C4-2B (cell line): ENCODE measurements around the gene FAM83D.

ENCODE experiments used
- H3K27ac ChIP-seq: fragments of 450-650 bp; 2 replicates; pipeline ENCODE4 v1.5.1; 2017
- ZFX ChIP-seq: fragments of 450-650 bp; IDR thresholded peaks from 2 replicates; pipeline ENCODE4 v1.6.1; 2017
- TF ChIP-seq, protein P1 (sequence below): fragments of 450-650 bp; conservative IDR thresholded peaks from 2 replicates; pipeline ENCODE4 v1.5.1; 2017; ENCODE audit warnings: mild to moderate bottlenecking

The FAM83D gene

DNA sequence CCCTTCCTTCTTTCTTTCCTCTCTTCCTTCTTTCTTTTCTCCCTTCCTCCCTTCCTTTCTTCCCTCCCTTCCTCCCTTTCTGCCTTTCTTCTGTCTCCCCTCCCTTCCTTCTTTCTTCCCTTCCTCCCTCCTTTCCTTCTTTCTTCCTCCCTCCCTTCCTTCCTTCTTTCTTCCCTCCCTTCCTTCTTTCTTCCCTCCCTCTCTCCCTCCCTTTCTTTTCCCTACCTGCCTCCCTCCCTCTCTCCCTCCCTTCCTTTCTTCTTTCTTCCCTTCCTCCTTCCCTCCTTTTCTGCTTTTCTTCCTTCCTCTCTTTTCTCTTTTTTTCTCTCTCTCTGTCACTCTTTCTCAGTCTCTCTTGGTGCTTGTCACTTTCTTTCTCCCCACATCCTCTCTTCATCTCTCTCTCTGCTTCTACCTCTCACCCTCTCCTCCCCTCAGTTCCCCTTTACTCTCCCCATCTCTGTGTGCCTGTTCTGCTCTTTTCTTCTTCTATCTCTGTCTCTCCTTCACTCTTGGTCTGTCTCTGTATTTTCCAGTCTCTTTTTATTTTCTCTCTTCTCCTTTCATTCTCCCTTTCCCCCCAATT lies 30.1 kb upstream of the FAM83D start:
- H3K27ac ChIP-seq = no peak overlapping the region
- TF ChIP-seq ZFX = no peak
- TF ChIP-seq, protein P1, sequence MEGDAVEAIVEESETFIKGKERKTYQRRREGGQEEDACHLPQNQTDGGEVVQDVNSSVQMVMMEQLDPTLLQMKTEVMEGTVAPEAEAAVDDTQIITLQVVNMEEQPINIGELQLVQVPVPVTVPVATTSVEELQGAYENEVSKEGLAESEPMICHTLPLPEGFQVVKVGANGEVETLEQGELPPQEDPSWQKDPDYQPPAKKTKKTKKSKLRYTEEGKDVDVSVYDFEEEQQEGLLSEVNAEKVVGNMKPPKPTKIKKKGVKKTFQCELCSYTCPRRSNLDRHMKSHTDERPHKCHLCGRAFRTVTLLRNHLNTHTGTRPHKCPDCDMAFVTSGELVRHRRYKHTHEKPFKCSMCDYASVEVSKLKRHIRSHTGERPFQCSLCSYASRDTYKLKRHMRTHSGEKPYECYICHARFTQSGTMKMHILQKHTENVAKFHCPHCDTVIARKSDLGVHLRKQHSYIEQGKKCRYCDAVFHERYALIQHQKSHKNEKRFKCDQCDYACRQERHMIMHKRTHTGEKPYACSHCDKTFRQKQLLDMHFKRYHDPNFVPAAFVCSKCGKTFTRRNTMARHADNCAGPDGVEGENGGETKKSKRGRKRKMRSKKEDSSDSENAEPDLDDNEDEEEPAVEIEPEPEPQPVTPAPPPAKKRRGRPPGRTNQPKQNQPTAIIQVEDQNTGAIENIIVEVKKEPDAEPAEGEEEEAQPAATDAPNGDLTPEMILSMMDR = no peak

DNA sequence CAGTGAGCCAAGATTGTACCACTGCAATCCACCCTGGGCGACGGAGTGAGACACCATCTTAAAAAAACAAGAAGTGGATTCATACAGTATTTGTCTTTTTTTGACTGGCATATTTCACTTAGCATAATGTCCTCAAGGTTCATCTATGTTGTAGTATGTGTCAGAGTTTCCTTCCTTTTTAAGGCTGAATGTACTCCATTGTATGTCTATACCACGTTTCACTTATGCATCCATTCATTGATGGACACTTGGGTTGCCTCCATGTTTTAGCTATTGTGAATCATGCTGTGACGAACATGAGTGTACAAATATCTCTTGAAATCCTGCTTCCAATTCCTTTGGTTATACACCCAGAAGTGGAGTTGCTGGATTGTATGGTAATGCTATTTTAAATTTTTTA lies 28.9 kb upstream of the FAM83D start:
- TF ChIP-seq, protein P1 = no peak
- TF ChIP-seq ZFX = no peak
- H3K27ac ChIP-seq = no peak overlapping the region

DNA sequence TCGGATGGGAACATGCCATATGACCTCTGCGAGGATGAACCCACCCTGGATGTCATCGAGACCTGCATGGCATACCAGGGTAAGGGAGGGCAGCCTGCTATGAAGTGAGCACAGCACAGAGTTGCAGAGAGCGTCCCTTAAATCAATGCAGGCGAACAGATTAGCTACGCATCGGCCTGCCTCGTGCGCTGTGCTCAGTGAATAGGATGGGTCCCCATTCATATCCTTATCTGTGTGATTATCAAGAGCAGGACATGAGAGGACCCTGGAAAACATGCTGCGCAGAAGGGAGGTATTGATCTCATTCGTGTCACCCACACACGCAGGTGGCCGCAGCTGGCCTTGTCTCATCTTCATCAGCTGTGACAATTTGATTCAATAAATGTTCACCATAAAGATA lies 25.6 kb upstream of the FAM83D start:
- TF ChIP-seq, protein P1 = no peak
- TF ChIP-seq ZFX = no peak
- no peak overlapping the region for H3K27ac ChIP-seq

DNA sequence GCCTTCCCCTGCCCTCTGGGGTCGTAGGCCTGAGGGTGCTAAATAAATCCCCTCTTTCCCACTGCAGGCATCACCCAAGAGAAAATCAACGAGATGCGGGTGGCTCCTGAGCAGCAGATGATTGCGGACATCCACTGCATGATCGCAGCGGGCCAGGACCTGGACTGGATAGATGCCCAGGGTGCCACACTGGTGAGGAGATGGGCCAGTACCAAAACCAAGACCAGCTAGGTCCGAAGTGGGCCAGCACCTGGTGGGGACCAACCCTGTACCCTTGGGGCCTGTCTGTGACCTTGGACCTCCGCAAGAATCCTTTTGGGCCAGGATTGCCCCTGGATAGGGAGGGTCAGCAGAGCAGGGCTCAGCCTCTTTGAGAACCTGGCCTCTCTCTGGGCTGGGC lies 23.6 kb upstream of the FAM83D start:
- TF ChIP-seq ZFX = no peak
- TF ChIP-seq, protein P1 = no peak
- no peak overlapping the region for H3K27ac ChIP-seq

DNA sequence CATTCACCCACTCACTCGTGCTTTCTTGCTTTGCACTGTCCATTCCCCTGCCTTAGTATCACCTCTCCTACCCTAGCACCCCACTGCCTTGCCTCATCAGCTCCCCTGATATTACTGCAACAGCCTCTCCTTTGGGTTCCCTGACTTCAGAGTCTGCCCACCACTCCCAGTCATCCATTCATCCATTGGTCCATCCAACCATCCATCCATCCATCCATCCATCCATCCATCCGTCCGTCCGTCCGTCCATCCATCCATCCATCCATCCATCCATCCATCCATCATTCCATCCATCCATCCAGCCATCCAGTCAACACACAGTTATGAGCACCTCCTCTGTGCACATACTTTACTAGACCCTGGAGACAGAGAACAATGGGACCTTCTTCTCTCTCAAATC lies 22.9 kb upstream of the FAM83D start:
- no peak for TF ChIP-seq ZFX
- TF ChIP-seq, protein P1 = no peak
- H3K27ac ChIP-seq = no peak overlapping the region

DNA sequence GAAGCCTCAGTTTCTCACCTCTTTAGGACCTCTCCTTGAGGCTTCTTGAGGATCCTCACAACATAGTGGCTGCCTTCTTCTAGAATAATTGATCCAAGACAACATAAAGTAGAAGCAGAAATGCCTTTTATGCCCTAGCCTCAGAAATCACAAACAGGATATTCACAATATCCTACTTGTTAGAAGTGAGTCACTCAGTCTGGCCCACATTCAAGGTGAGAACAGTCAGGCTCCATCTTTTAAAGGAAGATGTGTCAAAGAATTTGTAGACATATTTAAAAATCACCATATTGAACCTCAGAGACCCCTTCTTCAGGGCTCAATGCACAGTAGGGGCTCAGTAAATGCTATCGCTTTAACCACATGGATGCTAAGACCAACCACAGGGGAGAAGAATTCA lies 20.8 kb upstream of the FAM83D start:
- TF ChIP-seq ZFX = no peak
- TF ChIP-seq, protein P1 = no peak
- no peak overlapping the region for H3K27ac ChIP-seq

DNA sequence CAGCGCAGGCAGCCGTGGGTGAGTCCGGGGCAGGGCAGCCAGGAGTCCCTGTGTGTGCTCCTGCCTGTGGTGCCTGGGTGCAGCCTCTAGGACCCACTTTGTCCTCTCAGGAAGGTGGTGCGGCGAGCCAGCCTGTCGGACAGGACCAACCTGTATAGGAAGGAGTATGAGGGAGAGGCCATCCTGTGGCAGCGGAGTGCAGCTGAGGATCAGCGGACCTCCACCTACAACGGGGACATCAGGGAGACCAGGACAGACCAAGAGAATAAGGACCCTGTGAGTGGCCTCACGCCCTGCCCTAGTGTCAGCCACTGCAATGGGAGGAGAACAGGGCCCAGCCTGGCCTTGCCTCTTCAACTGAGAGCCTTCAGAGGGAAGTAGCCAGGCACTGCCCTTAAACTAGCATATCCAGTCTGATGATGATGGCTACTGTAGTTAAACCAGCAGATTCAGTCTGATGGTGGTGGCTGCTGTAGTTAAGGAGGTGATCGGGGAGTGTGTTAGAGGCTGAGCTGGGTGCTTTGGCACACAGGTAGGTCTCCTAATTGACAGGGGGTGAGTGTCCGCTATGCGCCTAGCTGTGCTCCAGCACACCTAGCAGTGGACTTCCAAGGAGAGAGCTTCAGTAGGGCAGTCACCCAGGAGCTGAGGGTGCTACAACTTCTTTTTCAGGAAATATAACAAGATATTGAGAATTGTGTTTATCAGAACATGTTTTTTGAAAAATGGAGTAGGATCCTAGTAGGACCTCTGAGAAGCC lies 18.1 kb upstream of the FAM83D start:
- H3K27ac ChIP-seq = no peak overlapping the region
- TF ChIP-seq, protein P1 = no peak
- TF ChIP-seq ZFX = no peak
